VCaP (cell line): Measurements from ENCODE around the gene TTC28.

ENCODE experiments used
- H3K27ac ChIP-seq: fragments of 450-650 bp; 2 replicates; pipeline ENCODE4 v1.5.1; 2017
- TF ChIP-seq, protein P1 (sequence below): fragments of 450-650 bp; conservative IDR thresholded peaks from 2 replicates; pipeline ENCODE4 v1.5.1; 2017; ENCODE audit warnings: mild to moderate bottlenecking, moderate library complexity

Gene TTC28

DNA sequence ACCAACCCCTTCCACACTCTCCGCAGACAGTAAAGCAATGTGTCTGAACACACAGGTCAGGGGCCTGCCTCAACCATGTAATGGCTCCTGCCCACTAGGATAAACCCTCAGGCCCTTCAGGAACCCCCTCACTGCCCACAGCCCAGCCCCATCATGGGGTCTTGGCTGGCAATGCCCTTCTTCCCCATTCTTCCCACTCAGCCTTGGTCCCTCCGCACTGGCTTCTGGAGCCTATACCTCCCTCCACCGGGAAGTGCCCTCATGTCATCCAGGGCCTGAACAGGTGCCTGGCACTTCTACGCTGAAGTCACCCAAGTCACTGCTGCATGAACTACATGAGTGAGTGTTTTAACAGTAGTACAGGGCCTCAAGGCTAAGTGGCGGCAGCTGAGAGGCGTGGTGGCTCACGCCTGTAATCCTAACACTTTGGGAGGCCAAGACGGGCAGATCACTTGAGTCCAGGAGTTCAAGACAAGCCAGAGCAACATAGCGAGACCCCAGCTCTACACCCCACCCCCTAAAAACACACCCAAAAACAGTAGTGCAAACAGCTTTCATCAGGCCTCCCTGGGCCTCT is 685.8 kb downstream of the TTC28 start:
- H3K27ac ChIP-seq: no peak overlapping the region
- TF ChIP-seq, protein P1, sequence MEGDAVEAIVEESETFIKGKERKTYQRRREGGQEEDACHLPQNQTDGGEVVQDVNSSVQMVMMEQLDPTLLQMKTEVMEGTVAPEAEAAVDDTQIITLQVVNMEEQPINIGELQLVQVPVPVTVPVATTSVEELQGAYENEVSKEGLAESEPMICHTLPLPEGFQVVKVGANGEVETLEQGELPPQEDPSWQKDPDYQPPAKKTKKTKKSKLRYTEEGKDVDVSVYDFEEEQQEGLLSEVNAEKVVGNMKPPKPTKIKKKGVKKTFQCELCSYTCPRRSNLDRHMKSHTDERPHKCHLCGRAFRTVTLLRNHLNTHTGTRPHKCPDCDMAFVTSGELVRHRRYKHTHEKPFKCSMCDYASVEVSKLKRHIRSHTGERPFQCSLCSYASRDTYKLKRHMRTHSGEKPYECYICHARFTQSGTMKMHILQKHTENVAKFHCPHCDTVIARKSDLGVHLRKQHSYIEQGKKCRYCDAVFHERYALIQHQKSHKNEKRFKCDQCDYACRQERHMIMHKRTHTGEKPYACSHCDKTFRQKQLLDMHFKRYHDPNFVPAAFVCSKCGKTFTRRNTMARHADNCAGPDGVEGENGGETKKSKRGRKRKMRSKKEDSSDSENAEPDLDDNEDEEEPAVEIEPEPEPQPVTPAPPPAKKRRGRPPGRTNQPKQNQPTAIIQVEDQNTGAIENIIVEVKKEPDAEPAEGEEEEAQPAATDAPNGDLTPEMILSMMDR: no peak

DNA sequence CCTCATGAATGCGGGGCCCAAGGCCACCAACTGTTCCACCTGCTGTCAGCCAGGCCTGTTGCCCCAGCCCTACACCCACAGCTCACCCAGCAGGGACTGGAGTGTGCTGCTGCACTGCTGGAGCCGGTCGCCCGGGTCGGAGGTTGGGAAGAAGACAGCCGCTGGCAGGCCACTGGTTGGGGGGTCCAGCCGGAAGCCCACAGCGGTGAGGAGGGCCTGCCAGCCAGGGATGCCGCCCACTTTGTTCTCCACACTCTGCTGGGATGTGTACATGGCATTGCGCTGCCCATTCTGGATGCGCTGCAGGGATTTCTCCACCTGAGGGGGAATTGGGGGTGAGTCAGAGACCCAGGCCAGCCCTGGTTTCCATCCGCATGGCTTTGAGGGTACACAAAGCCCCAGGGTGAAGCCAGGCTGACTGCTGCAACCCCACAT is 686.4 kb downstream of the TTC28 start:
- TF ChIP-seq, protein P1: no peak
- no peak overlapping the region for H3K27ac ChIP-seq

DNA sequence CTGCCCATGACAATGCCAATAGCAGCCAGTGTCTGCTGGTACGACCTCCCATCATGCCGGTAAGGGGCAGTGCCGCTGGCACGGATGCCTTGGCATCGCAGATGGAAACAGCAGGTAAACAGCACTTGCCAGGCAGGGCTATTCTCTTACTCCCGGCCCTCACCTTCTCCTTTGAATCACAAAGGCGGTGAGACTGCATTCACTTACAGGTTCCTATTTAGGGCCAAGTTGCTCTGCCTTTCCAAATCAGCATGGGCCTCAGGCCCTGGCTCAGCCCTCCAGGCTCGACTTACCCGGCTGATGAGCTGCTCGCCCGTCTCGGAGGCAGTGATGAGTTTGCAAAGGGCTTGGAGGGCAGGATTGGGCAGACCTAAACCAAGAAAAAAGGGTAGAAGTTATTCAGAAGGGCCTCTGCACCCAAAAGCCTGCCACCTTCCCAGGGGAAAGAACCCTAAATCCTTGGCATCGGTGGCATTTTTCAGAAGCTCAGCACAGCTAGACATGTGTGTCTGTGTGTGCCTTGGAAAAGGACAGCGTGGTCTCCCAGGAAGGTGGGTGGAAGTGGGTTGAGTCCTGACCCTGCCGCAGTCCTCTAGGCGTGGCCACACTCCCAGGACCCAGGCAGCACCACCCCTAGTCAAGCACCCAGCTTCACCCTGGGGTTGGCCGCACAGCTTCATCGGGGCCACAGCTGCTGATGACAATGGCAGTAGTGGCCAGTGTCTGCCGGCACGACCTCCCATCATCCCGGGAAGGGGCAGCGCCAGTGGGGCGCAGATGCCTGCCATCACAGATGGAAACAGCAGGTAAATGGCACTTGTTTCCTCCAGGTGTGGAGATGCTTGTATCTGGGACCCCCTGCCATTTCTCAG is 687.1 kb downstream of the TTC28 start:
- TF ChIP-seq, protein P1: no peak
- no peak overlapping the region for H3K27ac ChIP-seq

DNA sequence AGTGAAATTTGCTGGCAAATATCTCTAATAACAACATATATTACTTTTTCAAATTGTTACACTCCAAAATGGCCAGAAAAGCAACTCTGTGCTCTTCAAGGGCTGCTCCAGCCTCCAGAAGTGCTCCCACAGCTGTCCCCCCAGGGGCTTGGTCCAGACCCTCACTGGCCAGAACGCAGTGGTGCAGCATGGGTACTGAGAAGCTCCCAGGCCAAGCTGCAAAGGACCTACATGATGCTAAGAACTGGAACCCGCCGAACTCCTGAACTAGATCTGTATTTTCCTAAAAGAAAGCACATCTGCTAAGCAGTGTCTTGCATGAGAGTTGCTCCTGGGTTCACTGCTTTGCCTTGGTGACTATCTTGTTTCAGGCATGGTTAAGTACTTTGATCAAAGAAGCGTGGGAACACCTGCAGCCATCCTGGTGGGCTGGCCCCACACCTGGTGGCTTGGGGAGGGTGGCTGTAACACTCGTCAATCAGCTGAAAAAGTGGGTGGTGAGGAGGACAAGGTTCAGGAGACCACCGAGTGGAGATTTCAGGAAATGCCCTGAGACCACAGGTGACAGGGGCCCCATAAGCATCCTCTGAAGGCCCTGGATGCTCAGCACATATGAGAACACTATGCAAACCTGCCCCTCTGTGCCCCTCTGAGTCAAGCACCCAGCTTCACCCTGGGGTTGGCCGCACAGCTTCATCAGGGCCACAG is 687.9 kb downstream of the TTC28 start:
- TF ChIP-seq, protein P1: no peak
- no peak overlapping the region for H3K27ac ChIP-seq

DNA sequence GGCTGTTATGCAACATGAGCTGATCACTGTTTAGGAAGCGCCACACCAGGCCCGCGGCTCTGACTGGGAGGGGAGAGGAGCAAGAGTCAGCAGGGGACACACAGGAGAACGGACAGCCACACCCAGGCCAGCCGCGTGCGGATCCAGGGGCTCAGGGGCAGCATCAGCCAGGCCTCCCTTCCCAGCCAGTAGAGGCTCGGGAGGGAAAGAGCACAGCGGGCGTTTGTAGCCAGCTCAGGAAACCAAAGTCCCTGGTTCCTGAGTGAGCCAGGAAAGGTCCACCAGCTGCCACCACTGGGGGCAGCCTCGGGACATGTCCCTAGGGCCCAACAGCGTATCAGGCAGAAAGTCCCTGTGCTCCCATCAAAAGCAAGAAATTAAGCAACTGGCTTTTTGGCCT is 688.8 kb downstream of the TTC28 start:
- H3K27ac ChIP-seq: no peak overlapping the region
- TF ChIP-seq, protein P1: no peak; the same call in 1 of the 2 replicates

DNA sequence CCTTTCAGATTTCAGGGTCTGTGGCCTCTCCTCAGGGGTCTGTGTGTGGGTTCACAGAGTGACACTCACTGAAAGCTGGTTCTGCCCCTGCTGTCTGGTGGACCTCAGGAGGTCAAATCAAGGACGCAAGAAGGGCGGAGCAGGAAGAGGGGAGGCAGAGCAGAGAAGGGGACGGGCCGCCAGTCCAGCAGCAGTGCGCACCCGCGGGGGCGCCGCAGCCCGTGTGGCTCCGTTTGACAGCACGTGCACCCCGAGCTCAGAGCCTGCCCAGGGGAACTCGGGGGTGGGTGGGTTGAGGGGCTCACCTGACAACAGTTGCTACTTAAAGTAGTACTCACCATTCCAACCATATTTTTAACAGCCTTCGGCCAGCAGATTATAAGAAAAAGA is 689.2 kb downstream of the TTC28 start:
- no peak overlapping the region for H3K27ac ChIP-seq
- TF ChIP-seq, protein P1: no peak

DNA sequence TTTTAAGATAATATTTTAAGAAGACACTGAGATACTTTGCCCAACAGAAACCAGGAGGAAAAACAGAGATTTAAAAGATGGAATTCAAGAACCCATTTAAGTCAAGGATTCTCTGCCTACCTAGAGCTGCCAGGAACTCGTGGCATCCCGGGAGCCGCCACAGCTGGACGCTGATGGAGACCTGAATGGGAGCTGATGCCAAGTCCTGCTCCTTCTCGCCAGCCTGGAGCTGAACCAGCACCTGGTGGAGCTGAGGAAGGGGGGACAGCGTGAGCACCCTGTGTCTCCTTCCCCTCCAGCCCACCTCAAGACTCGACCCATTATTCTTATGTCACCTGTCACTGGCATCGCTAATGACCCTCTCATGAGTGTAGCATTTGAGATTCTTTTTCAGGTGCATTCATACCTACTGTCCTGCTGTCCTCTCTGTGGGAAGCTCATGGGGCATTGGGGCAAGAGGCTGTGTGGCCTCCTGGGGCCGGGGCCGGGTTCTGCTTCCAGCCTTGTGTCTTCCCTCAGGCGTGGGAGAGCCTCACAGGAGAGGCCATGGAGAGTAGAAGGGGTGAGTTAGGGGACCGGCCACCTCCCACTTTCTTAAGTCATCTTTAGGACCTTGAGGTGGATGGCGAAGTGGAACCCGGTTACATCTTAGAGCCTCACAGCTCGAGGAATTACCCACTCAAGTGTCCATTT is 689.7 kb downstream of the TTC28 start:
- no peak overlapping the region for H3K27ac ChIP-seq

More for the DNA sequence above, 689.7 kb downstream of the TTC28 start:
- TF ChIP-seq, protein P1: no peak
